Measurements from ENCODE around the gene DDX54.
A peak's percentile ranks its signal among the peaks of the same experiment; 100 is the strongest.

Gene DDX54

DNA sequence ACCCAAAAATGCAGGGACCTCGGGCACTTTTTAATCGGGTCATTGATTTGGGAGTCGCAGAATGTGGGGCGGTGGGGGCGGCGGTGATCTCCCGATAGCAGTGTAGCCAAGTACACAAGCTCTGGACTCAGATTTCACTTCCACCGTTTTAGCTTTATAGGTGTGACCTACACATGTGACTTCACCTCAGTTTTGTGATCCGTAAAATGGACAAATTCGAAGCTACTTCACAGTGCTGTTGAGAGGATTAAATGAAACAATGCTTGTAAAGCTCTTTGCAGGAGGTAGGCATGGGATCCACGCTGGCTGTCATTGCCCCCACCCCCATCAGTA, 721 bp upstream of the DDX54 start:
- DNase-seq, result peak; percentile 60

DNA sequence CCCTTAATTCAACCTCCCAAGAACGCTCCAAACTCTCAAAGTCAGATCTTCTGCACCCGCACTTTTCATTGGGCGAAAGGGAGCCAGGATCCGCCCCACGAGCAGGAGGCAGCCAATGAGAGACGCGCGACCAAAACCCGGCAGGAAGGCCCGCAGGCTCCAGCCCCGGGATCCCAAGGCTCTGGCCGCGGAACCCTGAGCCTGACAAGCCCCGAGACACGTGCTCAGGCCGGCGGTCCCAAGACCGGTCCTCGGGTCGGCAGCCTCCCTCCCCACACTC, 438 bp downstream of the DDX54 start:
- peak; percentile 90 for DNase-seq

DNA sequence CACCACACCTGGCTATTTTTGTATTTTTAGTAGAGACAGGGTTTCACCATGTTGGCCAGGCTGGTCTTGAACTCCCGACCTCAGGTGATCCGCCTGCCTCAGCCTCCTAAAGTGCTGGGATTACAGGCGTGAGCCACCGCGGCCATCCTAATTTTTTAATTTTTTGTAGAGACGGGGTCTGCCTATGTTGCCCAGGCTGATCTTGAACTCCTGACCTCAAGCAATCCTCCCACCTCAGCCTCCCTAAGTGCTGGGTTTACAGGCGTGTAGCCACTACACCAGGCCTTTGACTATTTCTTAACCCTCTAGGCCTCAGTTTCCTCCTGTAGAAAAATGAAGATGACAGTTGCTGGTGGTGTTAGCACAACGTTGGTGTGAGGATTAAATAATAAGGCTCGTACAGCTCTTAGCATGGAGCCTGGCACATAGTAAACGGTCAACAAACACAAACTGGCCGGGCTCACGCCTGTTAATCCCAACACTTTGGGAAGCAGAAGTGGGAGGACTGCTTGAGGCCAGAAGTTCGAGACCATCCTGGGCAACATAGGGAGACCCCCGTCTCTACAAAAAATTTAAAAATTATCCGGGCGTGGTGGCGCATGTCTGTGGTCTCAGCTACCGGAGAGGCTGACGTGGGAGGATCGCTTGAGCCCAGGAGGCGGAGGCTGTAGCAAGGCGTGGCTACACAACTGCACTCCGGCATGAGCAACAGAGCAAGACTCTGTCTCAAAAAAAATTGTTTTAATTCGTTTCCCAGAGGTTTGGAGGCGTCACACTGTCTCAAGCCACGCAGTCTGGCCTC, 979 bp downstream of the DDX54 start:
- DNase-seq, result peak; percentile 80

DNA sequence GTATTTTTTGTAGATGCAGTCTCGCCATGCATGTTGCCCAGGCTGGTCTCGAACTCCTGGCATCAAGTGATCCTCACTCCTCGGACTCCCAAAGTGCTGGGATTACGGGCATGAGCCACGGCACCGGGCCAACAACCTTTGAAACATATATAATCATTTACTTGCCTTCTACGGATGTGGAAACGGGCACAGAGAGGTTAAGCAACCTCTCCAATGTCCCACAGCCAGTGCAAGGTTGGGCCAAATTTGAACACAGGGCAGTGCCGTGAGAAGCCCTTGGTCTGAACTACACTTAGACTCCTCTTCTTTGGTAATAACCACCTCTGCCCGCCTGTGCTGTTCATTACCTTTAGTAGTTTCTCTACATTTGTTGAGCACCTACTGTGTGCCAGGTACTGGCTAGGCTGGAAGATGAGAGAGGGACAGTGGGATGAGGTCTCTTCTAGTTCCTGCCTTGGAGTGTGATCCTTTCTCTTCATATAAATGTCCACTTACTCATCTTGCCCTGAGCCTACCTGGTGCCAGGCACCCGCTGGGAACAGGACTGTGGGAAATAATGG, 2.2 kb downstream of the DDX54 start:
- no peak for DNase-seq

DNA sequence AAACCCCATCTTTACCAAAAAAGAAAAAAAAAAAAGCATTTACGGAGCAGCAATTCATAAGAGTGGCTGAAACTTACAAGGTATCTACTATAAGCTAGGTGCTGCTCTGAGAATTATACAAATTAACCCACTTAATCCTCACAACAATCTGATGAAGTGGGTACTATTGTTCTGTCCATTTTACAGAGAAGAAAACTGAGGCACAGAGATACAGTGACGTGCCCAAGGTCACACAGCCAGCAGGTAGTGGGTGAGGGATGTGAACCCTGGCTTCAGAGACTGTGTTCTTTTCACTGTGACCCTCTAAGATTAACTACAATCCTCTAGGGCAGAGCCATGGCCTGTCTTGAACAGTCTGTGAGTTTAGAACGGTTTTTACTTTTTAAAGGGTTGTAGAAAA, 3.3 kb downstream of the DDX54 start:
- DNase-seq, result no peak

DNA sequence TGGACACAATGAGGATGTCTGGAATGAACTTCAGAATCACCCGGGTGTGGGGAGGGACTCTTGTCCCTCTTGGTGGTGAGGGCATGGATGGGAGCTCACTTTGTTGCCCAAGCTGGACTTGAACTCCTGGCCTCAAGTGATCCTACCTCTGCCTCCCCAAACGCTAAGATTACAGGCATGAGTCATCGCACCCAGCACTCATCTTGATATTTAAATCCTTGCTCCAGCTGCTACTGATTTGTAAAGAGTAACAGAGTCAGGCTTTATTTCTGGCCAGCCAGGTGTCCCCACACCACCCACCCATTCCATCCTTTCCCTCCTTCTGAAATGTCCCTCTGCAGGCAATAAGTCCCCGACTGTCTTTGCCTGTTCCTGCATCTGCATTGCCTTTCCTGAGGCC, 4.9 kb downstream of the DDX54 start:
- peak; percentile 36 for DNase-seq

DNA sequence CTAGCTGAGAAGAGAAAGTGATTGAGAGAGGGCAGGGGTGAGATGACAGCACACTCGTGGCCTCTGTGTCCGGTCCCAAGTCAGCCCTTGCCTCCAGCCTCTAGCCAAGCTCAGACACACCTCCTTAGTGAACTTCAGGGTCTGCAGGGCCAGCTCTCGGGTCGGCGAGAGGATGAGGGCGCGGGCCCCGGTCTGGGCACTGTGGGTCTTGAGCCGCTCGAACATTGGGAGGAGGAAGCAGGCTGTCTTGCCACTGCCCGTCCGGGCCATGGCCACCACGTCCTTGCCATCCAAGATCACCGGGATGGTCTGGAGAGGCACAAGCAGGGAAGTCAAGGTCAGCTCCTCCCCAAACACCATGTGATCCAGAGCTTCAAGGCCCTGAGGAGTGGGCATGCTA, 6.3 kb downstream of the DDX54 start:
- no peak for DNase-seq

DNA sequence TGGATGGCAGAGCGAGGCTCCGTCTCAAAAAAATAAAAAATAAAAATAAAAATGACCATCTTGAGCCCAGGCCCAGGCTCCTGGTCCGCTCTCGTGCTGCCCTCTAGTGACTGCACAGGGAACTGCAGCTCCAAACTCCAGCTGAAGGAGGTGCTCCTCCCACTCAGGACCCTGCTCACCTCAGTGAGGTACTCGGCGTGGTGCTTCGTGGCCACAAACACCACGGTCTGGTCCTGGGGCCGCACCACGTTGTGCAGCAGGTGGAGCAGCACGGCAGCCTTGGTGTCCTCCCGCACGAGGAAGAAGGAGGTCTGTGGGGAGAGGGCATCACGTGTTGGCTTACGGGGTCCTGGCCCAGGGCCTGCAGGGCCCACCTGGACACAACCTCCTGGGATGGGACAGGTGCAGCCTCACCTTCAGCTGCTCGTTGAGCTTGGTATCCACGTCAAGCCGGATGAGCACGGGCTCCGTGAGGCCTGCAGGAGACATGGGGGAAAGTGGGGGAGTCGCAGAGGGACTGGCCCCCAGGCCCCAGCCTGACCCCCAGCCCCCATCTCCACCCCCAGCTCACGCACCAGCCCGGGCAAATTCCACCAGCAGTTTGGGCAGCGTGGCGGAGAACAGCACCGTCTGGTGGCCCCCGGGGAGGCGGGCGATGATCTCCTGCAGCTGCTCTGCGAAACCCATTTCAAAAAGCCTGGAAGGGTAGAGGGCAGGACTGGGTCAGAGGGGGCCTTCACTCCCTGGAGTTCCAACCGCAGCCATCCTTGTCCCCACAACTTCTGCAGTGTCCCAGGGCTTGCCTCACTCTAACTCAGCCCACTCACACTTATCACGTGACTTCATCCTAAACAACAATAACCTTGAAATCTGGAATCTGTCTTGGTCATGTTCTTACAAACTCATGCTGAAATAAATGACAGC, 10.6 kb downstream of the DDX54 start:
- DNase-seq, result peak; percentile 73

DNA sequence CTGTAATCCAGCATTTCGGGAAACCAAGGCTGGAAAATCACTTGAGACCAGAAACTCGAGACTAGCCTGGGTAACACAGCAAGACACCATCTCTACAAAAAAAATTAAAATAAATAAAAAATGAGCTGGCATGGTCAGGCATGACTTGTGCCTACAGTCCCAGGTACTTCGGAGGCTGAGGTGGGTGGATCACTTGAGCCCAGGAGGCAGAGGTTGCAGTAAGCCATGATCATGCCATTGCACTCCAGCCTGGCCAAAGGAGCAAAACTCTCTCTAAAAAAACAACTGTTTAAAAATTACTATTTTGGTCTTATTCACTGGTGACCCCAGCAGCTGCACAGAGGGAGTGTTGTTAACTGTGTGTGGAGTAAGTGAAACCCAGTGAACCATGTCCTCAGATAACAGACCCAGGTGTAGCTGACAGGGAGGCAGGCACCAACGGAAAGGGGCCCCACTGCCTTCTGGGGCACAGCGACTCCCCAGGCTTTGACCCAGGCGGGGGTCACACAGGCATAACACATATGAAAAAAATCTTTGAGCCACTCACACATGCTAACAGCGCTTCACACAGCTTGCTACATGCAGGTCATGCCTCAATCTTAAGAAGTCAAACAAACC, 12.1 kb downstream of the DDX54 start:
- DNase-seq, result no peak

DNA sequence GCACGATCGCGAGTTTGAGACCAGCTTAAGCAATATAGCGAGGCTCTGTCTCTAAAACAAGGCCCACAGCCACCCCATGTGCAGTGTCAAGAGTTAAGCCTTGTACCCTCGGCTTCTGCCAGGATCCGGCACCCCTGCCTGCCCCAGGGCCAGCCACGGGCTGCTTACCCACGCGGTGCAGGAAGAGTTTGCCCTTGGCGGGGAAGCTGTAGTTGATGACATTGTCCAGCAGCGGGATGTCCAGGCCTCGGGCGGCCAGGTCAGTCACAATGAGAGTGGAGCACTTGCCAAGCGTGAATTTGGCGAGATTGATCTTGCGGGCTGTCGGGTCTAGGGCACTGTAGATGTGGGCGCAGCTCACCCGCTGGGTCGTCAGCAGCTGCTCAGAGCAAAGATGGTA, 13.1 kb downstream of the DDX54 start:
- no peak for DNase-seq

DNA sequence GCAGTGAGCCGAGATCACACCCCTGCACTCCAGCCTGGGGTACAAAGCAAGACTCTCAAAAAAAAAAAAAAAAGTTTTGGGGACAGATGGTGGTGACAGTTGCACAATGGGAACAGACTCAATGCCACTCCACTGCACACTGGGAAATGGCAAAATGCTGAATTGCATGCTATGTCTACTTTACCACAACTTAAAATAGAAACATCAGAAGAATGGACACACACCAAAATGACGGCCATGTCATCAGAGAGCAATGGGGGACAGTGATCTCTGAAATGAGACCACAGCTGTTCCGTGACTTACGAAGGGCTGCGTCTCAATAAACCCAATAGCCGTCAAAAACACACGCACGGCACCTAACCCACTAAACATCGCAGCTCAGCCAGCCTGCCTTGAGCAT, 13.7 kb downstream of the DDX54 start:
- DNase-seq, result no peak

DNA sequence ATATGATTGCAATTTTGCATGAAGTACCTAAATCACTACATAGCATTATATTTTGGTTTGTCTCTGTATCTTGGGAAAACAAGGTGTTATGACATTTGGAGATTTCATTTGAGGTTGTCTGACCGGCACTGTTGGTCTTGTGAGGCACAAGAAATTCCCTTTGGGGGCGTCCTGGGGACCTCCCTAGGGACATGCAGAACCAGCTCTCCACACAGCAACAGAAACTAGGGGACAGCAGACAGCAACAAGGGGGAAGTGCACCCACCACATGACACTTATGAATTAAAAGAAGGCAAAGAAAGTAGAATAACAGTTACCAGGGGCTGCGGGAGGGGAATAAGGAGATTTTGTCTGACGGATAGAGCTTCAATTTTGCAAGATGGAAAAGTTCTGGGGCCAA, 14.4 kb downstream of the DDX54 start:
- DNase-seq, result no peak

DNA sequence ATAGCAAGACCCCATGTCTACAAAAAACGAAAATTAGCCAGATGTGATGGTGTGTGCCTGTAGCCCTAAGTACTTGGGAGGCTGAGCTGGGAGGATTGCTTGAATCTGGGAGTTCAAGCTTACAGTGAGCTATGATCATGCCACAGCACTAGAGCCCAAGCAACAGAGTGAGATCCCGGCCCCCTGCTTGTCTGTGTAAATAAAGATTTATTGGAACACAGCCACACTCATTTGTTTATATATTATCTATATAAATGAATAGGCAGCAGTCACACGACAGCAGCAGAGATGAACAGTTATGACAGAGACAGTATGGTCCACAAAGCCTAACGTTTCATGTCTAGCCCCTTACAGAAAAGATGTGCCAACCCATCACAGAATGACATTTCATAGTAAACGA, 14.8 kb downstream of the DDX54 start:
- DNase-seq, result no peak

DNA sequence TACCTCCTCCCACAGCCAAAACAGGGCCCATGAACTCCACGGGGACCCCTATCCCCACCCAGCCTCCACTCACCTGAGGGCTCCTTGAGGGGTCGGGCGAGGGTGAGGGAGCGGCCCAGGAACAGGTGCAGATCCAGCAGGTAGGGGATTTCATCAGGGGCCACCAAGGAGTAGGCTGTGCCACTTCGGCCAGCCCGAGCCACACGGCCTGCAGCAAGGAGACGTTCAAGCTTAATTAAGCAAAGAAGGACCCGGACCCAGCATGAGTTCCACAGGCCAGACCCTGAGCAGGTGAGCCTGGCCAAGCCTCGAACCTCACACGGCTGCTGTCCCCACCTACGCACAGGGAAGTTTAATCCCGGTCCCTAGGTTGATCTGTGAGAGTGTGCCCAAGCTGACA, 15.6 kb downstream of the DDX54 start:
- DNase-seq, result no peak

DNA sequence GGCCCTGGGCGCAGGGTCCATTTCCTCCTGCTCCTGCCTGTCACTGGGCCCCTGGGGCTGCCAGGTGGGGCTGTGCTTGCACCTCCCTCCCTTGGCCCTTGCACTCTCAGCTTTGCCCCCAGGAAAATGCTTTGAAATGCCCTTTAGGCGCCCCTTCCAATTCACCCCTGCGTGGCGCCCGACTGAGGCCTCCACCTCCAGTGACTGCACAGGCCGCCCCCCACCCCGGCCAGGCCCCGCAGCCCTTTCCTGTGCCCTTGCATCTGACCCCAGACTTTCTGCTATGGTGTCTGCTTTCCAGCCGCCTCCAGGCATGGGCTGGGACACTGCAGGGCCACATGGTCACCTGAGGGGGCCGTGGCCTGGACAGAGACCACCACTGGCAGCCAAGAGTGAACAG, 17.4 kb downstream of the DDX54 start:
- DNase-seq, result no peak

DNA sequence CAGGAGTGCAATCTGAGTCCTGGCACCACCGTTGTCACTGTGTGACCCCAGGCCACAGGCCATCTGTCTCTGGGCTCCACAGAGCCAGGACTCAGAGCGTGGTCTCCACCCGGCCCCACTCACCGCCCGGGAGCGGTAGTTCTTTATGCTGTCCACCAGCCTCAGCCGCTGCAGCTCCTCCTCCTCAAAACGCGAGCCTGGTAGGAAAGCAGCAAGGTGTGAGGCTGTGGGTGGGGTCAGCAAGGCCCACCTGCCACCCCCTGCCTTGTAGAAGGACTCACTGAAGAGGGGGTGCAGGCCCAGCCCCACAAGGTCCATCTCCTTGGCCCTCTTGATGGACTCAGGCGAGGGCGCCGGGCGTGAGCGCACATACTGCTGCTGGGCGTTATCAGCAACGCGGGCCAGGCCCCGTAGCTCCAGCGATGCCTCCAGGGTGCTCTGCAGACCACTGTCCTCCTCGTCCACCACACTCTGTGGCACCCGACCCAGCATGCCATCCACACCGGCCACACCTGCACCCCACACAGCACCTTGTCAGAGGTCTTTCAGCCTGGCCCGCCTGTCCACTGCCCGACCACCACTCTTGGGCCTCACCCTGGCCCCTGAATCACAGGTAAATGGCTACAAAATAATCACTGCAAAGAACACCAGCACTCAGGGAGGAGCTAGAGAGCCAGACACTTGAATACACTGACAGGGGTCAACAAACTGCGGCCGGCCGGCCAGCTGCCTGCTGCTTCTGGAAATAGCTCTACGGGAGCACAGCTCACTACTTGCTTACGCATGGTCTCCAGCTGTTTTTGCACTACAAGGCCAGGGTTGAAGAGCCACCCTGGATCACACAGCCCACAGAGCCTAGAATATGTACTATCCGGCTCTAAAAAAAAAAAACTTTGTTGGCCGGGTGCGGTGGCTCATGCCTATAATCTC, 19.5 kb downstream of the DDX54 start:
- no peak for DNase-seq

DNA sequence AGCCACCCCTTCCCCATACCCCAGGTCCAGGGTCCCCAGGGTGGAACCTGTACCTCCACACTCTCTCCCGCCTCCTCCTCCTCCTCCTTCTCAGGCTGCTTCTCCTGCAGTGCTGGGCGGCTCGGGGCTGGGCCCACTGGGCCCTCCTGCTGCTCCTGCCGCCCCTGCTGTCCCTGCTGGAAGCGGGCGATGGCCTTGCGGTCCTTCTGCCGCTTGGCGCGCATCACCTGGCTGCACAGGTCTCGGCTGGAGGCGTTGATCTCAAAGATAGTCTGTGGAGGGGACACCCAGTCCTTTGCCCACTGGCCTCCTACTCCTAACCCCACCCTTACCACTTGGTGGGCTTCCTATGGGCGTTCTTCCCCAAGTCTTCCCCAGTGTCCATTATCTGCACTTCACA, 21.3 kb downstream of the DDX54 start:
- no peak for DNase-seq

DNA sequence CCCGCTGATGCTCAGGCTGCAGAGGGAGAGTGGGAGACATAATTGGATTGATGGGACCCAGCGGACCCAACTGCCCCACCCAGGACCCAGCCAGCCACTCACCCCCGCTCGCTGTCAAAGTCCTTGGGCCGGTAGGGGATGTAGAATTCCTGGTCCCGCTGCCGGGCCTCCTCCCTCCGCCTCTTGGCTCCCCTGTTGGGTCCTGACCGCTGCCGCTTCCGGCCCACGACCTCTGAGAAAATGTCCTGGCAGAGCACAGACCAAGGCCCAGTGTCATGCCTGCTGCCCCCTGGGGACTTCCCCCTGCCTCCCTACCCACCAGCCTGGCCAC, 22.3 kb downstream of the DDX54 start:
- DNase-seq, result peak; percentile 81

DNA sequence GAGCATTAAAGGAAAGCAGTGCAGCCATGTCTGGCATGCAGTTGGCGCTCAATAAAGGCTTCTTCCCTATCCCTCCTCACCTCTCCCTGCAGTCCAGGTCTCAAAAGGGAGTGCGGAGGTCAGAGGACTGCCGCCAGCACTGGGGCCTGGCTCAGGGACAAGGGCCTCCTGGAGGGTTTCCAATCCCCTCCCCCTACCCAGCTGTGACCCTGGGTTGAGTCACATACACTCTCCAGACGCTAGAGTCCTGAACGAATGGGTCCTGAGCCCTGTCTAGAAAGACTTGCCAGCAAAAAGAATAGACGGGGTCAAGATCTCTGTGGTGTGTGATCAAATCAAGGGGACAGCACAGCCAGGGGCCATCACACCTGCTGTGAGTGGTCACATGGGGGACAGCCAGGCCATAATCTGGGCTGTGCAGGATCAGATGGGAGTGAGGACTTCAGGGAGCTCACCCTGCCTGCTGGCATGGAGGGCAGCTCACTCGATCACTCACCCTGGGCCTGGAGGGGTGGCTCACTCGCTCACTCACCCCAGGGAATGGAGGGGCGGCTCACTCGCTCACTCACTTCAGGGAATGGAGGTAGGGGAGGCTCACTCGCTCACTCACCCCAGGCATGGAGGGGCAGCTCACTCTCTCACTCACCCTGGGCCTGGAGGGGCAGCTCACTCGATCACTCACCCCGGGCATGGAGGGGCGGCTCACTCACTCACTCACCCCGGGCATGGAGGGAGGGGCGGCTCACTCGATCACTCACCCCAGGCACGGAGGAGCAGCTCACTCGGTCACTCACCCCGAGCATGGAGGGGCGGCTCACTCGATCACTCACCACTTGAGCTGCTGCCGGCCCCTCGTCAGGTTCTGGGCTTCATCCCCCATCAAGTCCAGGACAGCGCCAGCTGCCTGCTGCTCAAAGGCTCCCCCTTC, 22.9 kb downstream of the DDX54 start:
- peak; percentile 87 for DNase-seq

DNA sequence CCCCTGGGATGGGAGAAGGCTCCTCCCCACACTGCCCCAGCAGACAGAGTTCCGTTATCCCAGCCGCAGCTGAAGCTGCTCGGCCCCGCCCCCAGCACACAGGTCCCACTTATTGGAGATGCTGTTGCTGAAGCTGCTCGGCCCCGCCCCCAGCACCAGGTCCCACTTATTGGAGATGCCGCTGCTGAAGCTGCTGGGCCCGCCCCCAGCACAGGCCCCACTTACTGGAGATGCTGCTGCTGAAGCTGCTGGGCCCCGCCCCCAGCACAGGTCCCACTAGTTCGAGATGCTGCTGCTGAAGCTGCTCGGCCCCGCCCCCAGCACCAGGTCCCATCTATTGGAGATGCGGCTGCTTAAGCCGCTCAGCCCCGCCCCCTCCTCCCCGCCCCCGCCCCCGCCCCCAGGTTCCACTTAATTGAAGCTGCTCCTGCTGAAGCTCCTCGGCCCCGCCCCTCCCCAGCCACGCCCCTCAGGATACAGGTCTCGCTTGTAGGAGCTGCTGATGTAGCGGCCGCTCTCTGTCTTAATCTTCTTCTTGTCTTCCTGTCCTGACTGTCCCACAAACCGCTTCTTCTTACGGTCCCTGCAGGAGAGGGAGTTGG, 23.8 kb downstream of the DDX54 start:
- DNase-seq, result peak; percentile 99

DNA sequence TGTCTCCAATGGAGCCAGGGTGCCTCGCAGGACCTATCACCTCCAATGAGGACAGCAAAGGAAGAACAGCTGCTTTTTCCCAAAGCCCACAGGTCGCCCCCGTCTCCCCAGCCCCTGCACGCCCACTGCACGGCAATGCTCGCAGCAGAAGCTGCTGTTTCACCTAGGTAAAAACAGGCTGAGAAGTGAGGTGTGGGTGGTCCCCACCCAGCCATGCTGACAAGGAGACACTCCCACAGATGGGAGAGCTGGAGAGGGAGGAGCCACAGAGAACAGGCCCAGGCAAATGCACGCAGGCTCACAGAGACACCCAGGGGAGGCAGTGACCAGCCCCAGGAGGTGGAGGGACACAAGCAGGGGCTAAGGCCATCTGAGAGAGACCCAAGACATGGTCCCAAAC, 25.3 kb downstream of the DDX54 start:
- DNase-seq, result no peak

Data from NCI-H82 (cell line).